ENCODE results near the gene NBPF3.
A peak's percentile ranks its signal among the peaks of the same experiment; 100 is the strongest.
"Not testable (repeated sequence)": the region's sequence is repeated elsewhere in the genome, so short reads cannot be mapped to it uniquely, and the experiment has no call there.

NBPF3 gene

GRCh38 chr1:21438646-21439312 is 1.2 kb upstream of the NBPF3 start:
- DNase-seq = not testable (repeated sequence)

- no peak for DNase-seq
These were observed 604 bp upstream of the NBPF3 start for GRCh38 chr1:21439345-21439720.

- not testable (repeated sequence) for DNase-seq
These were observed 741 bp downstream of the NBPF3 start for GRCh38 chr1:21440630-21441125.

- not testable (repeated sequence) for DNase-seq
These were observed 6.7 kb downstream of the NBPF3 start for GRCh38 chr1:21446647-21447046.

GRCh38 chr1:21447311-21447710 is 7.4 kb downstream of the NBPF3 start:
- no peak for DNase-seq

GRCh38 chr1:21449906-21450305 is 10.0 kb downstream of the NBPF3 start:
- no peak for DNase-seq

- DNase-seq = no peak
These were observed 11.3 kb downstream of the NBPF3 start for GRCh38 chr1:21451212-21451611.

GRCh38 chr1:21451981-21452411 is 12.1 kb downstream of the NBPF3 start:
- no peak for DNase-seq

- not testable (repeated sequence) for DNase-seq
These were observed 14.2 kb downstream of the NBPF3 start for GRCh38 chr1:21453964-21454614.

GRCh38 chr1:21454904-21455303 is 15.0 kb downstream of the NBPF3 start:
- not testable (repeated sequence) for DNase-seq

GRCh38 chr1:21457654-21458053 is 17.7 kb downstream of the NBPF3 start:
- no peak for DNase-seq

GRCh38 chr1:21465127-21465526 is 25.2 kb downstream of the NBPF3 start:
- DNase-seq = not testable (repeated sequence)

GRCh38 chr1:21467946-21468345 is 28.0 kb downstream of the NBPF3 start:
- not testable (repeated sequence) for DNase-seq

GRCh38 chr1:21468599-21468998 is 28.7 kb downstream of the NBPF3 start:
- DNase-seq = no peak

- no peak for DNase-seq
These were observed 29.6 kb downstream of the NBPF3 start for GRCh38 chr1:21469581-21469980.

- DNase-seq = no peak
These were observed 32.9 kb downstream of the NBPF3 start for GRCh38 chr1:21472861-21473260.

- no peak for DNase-seq
These were observed 38.4 kb downstream of the NBPF3 start for GRCh38 chr1:21478356-21478755.

GRCh38 chr1:21483881-21484280 is 43.9 kb downstream of the NBPF3 start:
- DNase-seq = not testable (repeated sequence)

GRCh38 chr1:21489146-21489545 is 49.2 kb downstream of the NBPF3 start:
- DNase-seq = no peak

- peak; percentile 48 for DNase-seq
These were observed 51.0 kb downstream of the NBPF3 start for GRCh38 chr1:21490774-21491487.

GRCh38 chr1:21491488-21492355 is 51.8 kb downstream of the NBPF3 start:
- DNase-seq = no peak

GRCh38 chr1:21492356-21492625 is 52.4 kb downstream of the NBPF3 start:
- DNase-seq = no peak

- no peak for DNase-seq
These were observed 54.3 kb downstream of the NBPF3 start for GRCh38 chr1:21494196-21494595.
